Measurements from ENCODE around the gene PYGM.

The PYGM gene

DNA sequence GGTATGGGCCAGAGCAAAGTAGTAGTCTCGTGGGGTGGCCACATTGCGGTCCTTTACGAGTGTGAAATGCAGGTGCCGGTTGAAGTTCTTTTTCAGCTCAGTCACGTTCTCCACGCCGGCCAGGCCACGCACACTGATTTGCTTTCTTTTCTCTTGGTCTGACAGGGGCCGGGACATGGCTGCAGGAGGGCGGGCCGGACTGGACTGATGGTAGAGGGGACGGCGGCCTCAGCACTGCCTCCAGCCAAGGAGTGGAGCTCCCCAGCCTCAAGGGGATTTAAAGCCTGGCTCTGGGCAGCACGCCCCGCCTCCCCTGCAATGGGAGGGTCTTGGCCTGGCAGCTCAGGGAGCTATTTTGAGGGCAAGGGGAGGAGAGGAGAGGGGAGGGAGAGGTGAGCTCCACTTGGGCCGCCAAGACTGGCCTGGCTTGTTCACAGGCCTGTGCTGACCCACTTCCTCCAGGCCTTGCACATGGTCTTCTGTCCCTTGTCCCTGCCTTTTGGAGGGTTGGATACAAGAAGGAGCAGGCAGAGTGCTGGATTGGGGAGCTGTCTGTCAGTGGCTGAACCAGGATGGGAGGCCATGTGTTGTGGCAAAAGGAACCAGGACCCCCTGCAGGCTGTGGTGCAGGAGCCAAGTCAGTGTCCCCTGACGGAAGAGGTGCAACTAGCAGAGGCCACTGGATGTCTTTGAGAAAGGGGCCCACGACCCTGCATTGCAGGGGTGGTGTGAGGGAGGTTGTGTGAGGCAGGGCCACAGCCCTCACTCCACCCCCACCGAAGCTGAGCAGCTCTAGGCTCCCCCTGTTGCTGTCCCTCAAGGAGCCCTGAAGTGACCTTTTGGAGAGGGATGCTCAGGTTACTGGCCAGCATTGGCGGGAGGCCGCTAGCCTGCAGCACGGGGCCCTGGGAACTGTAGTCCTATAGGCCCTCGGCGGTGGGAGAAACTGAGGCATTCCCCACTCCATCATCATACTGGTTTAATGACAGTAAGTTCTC, at the start of gene PYGM:
Gene PYGM (minus strand): TSS at position 253 of the 998 bp plus-strand sequence. CDS start 76 bp downstream, at position 177.
- no peak for DNase-seq (ENCODE audit: extremely low read depth in 1 of 2, low read depth in 1 of 2)

DNA sequence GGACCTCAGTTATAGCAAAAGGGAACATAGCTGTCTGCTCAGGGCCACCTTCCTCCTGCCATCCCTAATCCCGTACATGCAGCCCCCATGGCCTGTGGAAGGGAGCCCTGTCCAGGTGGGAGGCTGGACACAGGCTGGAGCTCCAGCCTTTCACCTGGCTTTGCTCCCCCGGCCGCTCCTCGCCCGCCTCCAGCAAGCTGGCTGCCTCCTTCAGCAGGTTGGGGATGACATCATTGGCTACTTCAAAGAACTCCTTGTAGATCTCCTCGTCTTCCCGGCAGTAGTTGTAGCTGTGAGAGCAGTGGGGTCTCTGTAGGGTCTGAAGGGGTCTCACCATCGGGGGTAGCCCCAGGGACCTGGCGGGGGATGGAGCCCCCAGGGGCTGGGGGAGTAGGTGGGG, 45.7 kb upstream of the PYGM start:
- DNase-seq (ENCODE audit: extremely low read depth in 1 of 2, low read depth in 1 of 2), result no peak

DNA sequence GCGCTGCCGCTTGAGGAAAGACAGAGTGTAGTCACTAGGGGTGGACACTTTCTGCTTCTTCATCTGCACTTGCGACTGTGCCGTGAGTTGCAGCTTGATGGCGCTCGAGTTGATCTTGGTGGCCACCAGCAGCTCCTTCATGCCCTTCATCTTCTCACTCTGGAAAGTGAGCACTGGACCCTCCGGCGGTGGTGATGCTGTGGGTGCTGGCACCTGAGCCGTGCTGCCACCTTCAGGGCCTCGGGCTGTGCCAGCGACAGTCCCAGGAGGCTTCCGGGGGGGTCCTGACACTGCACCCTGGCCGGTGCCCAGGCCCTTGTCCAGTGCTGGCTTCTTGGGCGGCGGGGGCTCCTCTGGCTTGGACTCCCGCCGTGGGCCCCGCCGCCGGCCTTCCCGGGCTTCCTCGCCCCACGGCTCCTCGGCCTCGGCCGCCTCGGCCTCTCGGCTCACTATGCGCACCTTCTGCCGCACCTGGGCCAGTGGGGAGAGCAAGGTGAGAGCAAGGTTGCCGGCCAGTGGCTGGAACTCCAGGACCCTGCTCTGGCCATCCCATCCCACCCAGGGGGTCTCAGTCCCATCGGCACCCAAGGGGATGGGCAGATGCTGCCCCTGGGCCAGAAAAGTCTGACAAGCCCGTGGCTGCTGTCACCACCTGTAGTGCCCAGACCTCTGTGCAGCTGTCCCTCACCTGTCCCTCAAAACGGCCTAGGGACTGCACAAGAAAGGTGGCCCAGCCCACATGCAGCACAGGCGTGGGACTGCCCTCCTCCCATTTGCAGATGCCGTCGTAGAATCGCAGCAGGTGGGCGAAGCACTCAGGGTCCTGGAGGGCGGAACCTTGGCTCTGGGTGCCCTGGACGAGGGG, 44.8 kb upstream of the PYGM start:
- no peak for DNase-seq (ENCODE audit: extremely low read depth in 1 of 2, low read depth in 1 of 2)

DNA sequence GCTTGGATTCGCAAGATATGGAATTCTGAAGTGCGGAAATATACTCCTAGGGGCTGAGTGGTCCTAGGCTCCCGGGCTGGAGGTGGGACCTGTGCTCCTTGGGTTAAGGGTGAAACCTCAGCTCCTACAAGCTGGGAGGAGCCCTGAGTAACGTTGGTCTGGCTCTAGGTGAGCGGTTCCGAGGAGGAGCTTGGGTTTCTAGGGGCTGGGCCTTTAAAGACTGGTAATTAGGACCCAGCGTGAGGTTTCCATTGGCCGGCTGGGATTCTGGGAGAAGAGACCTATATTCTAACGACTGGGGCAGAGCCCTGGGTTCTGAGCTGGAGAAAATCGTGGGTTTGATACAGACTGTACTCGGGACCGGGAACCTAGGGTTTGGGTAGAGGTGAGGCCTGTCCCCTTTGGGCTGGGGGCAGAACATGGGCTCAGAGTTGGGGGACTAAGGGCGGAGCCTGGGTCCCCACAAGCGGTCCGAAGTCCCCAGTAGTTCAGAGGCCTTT, 44.1 kb upstream of the PYGM start:
- DNase-seq (ENCODE audit: extremely low read depth in 1 of 2, low read depth in 1 of 2), result no peak

DNA sequence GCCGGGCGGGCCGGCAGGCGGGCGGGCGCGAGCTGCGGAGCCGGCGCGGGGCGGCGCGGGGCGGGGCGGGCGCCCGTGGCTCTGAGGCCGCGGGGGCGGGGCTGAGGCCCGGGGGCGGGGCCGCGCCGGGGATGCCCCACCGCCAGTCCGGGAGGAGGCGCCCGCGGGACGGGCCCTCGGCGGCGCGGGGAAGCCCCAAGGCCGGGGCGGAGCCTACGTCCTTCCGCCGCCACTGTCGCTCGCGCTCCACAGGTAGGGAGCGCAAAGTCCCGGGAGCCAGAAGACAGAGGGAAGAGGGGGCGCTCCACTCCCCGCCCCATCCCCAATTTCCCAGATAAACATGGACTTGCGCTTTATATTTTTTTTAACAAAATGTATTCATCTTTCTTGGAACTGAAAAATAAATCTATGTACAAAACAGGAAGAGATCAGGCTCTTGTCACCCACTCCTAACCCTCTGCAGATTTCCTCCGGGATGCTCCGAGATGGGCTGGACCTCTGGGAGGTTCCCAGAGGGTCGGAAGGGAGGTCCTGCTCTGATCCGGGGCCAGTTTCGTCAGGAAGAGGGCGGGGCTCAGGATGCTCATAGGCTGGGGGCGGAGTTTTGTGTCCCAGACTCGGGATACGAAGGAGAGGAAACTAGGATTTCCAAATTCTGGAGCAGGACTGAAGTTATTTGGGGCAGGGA, 43.5 kb upstream of the PYGM start, which contains the start of gene MAP4K2:
Gene MAP4K2 (minus strand): TSS at position 57 of the 688 bp plus-strand sequence. CDS start 65 bp downstream, outside the sequence.
- DNase-seq (ENCODE audit: extremely low read depth in 1 of 2, low read depth in 1 of 2), result peak; percentile 71 to 78

DNA sequence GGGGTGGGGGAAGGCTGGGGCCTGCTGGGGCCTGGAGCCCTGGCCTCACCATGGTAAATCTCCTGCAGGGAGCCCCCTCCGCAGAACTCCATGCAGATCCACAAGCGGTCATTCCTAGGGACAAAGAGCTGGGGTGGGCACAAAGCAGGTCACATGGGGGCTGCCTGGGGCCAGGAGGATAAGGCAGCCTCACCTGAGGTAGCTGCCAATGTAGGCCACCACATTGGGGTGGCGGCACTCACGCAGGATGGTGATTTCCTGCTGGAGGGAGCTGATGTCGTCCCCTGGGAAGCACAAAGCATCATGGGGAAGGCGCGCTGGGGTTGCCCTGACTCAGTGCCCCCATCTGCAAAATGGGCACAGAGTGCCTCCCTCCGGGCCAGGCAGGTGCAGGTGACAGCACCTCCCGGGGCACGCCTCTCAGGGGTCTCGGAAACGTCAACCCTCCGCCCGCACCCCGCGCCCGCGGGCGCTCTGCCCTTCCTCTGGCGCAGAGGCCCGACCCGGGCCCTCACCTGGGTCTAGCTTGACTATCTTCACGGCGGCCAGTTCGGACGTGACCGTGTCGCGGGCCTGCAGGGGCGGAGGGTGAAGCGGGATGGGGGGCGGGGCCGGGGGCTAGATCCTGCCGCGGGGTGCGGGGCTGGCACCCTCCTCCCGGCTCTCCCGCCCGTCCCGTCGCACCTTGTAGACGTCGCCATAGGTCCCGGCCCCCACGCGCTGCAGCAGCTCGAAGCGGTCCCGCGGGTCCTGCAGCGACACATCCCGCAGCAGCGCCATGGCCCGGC, 42.8 kb upstream of the PYGM start:
- DNase-seq (ENCODE audit: extremely low read depth in 1 of 2, low read depth in 1 of 2), result no peak

DNA sequence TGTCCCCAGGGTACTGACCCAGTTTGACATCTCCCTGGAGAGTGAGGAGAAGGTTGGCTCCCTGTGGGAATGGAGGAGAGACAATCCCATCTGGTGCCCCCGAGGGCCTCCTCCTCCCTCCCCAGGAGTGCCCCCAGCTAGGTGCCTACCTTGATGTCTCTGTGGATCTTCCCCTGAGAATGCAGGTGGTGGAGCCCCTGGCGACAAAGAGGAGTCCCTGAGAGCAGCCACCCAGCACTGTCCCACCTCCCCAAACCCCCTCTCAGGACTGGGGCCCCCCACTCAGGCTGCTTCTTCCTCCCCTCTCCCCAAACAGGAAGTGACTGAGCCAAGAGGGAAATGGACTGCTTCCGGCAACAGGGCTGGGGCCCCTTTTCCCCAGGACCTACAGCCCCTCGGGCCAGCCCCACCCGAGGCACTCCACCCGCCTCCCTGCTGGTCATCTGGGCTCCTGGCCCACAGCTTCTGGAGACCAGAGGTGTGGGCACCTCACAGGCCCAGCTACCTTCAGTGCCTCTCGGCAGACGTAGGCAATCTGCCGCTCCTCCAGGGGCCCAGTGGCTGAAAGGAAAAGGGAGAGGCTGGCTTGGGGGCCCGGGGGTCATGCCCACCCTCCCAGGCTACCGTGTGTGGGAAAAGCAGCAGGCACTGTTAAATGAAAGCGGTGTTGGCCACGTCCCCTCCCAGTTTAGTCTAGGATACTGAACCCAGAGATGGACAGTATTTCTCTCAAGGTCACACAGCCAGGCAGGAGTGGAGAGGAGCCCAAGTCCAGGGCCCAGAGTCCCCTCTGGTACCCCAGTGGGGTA, 42.0 kb upstream of the PYGM start:
- DNase-seq (ENCODE audit: extremely low read depth in 1 of 2, low read depth in 1 of 2), result no peak

DNA sequence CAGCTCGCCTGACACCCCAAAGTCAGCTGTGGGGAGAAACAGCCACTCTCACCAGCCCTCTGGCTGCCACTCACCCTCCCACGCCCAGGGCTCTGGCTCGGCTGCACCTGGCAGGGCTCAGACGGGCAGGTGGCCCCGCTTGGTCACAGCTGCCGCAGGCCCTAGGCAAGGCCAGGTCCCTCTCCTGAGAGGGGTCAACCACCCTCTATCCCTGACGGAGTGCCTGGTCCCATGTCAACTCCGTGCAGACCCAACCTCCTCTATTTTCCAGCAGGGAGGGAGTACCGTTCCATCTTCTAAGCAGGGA, 41.3 kb upstream of the PYGM start:
- DNase-seq (ENCODE audit: extremely low read depth in 1 of 2, low read depth in 1 of 2), result no peak

DNA sequence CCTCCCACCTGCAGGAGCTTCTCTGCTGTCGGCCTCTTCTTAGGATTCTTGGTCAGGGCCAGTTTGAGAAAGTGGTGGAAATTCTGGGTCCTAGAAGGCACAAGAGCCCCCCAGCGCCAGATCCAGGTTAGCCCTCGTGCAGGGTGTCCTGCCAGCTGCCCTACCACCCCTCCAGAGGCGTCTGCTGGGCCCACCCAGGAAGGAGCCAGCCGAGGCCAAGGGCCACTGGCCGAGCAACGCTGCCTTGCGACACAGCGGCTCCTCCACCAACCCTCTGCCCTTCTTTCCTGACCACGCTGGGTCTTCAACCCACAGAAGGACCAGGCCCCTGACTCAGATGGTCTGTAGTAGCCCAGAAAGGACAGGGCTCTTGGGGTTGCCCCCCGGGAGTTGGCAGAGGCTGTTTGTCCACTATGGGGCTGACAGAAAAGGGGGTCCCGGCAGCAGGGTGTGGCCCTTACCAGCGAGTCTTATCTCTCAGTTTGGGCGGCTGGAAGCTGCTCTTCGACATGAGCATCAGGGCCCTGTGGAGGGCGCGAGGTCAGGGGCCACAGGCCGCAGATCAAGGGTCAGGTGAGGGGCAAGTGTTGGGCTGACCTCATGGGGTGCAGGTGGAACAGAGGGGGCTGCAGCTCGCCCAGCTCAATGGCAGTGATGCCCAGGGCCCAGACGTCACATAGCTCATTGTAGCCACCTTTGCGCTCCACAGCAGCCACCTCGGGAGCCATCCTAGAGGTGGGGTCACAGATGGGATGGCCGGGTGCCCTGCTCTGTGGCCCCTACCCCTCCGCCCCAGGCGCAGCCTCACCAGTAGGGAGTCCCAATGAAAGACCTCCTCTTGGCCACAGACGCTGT, 40.8 kb upstream of the PYGM start:
- DNase-seq (ENCODE audit: extremely low read depth in 1 of 2, low read depth in 1 of 2), result no peak

DNA sequence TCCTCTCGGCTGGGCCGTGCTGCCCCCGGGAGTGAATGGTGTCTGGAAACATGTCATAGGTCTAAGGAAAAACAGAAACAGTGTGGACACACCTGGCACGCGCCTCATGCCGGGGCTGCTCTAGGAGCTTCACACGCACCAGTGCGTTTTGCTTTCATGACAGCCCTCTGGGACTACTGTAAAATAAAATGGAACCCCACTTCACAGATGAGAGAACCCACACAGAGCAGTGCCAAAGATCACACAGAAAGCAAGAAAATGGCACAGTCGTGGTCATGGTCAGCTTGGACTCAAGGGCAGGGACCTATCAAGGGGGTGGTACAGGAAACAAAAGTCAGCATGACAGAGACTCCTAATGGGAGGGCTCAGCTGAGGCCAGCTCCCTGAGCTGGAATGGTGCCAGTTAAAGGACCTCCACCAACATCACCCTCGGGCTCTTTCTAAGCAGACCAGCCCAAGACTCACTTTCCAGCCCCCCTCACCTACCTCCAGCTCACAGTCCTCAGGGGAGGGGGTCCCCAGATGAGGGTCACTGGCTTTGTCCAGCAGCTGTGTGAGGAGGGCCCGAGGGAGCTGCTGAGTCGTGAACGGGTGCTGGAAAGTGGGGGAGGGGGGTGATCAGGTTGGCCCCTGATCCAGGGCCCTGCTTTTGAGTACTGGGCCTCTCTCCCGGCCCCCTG, 40.0 kb upstream of the PYGM start:
- DNase-seq (ENCODE audit: extremely low read depth in 1 of 2, low read depth in 1 of 2), result no peak

DNA sequence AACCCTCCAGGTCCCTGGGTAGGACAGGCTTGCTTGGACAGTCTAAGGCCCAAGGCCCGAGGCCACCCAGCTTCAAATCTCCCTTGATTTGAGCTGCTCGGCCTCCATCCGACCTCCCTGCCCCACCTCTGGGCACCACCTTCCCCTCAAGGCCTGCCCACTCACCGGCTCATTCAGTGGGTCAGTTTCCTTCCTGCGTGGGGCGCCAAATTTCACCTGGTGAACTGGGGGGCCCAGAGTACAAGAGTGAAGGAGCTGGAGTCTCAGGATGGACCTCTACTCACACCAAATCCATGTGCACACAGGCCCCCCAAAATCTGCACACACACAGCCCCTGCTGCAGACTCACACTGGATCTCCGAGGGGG, 39.5 kb upstream of the PYGM start:
- DNase-seq (ENCODE audit: extremely low read depth in 1 of 2, low read depth in 1 of 2), result no peak

DNA sequence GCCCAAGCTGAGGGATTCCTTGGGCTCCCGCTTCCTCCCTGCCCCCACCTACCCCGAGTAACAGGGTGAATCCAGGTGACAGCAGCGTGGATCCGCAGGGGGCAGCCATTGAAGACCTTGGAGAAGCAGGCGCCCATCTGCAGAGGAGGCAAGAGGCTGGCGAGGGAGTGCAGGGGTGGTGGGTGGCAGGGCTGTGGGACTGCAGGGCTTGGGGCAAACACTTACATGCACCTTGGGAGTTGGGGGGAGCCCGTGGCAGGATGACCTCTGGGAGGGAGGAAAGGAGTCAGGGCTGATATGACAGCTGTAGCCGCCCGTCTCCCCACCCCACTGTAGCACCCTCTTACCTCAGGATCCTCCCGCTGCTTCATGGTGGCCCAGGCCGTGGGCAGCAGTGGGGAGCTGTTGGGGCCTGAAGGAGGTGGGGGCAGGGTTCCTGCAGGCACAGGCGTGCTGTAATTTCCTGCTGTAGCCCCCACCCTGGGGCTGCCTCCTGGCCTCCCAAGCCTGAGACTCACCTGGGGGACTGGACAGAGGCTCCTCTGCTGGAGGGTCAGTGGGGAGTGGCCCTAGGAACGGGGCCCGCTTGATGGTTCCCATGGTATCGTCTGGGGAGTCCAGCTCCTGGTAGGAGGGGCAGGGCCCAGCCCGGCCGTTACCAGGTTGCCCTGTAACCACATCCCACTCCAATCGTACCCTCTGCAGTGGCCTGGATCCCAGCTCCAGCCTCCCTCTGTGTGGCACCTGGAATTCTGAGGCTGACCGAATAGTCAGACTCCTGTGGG, 37.2 kb upstream of the PYGM start:
- no peak for DNase-seq (ENCODE audit: extremely low read depth in 1 of 2, low read depth in 1 of 2)

DNA sequence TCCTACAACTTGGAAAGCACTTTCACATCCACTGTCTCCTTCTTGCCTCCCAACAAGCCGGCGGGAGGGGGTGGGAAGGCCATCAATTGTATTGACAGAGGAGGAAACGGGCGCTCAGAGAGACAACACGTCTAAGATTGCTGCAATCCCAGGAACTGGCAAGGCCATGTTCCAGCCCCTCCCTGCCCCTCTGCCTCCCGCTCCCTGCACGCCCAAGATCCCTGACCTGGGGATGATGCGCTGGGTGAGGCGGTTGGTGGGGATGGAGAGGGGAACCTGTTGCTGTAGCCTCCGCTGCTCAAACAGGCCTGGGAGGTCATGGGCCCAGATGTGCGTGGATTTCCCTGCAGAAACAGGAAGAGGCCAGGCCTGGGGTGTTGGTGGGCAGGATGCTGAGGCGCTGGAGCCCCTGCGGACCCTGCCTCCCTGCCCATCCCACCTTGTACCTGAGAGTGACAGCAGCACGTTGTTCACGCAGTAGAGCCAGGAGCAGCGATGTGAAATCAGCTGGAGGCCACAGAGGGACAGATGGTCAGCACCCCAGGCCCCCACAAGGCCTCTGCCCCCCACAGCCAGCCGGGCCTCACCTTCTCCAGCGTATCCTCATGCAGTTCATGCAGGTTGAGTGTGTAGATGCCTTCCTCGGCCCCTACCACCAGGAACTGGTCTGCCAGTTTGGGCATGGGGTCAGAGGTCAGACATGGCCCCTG, 36.4 kb upstream of the PYGM start:
- DNase-seq (ENCODE audit: extremely low read depth in 1 of 2, low read depth in 1 of 2), result no peak

DNA sequence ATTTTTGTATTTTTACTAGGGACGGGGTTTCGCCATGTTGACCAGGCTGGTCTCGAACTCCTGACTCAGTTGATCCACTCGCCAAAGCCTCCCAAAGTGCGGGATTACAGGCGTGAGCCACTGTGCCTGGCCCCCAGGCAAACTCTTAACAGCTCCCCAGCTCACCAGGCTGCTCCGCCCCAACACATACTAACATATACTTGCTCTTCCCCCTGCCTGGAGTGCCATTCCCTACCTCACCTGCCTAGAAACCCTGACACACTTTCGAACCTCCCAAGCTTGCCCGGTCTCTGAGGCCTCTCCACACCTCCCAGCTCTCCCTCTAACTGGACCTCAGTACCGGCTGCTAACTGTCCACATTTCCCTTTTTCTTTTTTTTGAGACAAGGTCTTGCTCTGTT, 34.8 kb upstream of the PYGM start:
- no peak for DNase-seq (ENCODE audit: extremely low read depth in 1 of 2, low read depth in 1 of 2)

DNA sequence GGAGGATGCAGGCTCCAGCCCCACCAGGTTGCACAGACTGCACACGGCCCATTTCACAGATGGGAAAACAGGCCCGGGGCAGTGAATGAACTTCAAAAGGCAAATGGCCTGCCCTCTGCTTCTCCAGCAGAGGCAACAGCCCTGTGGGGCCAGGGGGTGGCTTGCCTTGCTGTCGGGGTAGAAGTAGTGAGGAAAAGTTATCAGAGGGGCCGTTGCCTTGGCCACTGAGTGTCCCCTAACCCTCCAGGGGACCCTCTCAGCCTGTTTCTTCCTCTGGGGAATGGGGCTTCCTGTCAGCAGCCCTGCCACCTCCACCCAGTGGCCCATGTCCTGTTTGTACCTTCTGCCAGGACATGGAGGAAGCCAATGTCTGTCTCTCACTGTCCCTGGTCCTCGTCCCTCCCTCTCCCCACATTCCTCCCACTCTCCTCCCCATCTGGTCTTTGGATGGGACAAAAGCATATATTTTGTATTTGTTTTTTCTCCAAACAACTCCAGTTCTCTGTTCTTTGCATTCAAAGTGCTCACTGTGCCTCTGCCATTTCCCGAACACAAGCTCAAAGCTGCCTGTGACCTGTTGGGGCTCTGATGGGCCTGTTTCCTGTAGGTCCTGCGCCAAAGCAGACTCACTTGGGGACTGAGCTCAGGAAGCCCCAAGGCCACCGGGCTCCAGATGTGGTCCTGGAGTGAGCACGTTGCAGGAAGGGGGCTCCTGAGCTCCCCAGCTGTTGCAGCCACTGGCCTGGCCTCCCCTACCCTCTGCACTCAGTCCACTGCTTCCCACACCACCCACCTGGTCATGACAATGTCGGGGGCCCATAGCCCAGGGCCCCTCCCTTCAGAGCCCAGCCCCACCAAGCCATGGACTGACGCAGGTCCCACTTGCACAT, 33.7 kb upstream of the PYGM start:
- DNase-seq (ENCODE audit: extremely low read depth in 1 of 2, low read depth in 1 of 2), result no peak

DNA sequence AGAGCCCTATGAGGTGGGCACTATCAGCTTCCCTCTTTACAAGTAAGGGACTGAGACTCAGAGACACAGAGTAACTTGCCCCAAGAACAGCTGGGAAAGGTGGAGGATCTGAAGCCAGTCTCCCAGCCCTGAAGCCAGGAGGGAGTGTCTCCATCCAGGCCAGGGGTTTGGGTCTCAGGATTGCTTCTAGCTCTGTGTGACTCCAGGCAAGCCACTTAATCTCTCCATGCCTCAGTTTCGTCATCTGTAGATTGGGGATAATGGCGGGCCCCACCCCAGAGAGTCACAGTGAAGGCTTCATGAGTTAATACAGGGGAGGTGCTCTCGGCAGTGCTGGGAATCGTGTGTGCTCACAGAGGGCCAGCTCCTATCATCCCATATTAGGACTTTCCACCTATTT, 32.7 kb upstream of the PYGM start:
- DNase-seq (ENCODE audit: extremely low read depth in 1 of 2, low read depth in 1 of 2), result no peak
